GM23338 (cell line): ENCODE data around the gene ADGRD1.

Source experiments
- EZH2 ChIP-seq: fragments of 200-600 bp; sonication (generic); IDR thresholded peaks from one replicate; pipeline ENCODE4 v1.8.0; 2017; ENCODE audit warnings: antibody characterized with exemption, mild to moderate bottlenecking, low read depth; ENCODE audit not compliant: unreplicated experiment
- POLR2AphosphoS5 ChIP-seq: IDR thresholded peaks from 2 replicates; pipeline ENCODE4 v1.6.1; 2016; ENCODE audit warnings: antibody characterized with exemption, low read depth
- TF ChIP-seq, protein P1 (sequence below), 2 experiments: fragments of 200-600 bp in 1 of 2; sonication (generic) in 1 of 2; conservative IDR thresholded peaks; 2 replicates each; pipeline versions ENCODE4 v1.5.1 to v1.6.1; 2016 to 2017; ENCODE audit warnings: antibody characterized with exemption in 2 of 2, low read depth in 2 of 2, mild to moderate bottlenecking in 2 of 2, moderate library complexity in 1 of 2

DNA sequence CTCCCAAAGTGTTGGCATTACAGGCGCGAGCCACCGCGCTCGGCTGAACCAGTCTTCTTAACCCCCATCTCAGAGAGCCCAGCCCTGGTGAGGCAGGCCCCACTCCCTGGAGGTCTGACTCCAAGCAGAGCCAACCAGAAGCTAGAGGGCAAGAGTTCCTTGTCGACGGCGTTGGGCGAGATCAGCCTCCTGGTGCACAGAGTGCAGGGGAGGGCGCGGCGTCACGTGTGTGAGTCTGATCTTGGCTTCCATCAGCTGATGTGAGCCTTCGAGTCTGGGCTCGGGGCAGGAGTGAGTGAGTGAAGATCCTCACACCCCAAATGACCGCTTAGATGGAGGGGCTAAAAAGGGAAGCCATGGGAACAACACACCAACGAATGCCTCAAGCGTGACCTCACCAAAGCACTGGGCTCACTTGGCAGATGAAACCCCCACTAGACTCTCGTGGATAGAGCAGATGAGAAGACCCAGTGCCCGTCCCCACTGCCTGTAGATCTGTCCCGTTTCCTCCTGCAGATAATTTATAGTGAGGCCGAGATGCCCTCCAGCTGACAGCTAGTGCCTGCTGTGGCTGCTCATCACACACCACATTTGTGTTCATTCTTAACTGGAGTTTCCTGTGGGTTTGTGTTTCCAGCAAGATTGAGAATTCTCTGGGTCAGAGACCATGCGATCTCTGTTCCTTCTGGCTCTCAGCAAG, 28.6 kb upstream of the ADGRD1 start:
- TF ChIP-seq, protein P1, sequence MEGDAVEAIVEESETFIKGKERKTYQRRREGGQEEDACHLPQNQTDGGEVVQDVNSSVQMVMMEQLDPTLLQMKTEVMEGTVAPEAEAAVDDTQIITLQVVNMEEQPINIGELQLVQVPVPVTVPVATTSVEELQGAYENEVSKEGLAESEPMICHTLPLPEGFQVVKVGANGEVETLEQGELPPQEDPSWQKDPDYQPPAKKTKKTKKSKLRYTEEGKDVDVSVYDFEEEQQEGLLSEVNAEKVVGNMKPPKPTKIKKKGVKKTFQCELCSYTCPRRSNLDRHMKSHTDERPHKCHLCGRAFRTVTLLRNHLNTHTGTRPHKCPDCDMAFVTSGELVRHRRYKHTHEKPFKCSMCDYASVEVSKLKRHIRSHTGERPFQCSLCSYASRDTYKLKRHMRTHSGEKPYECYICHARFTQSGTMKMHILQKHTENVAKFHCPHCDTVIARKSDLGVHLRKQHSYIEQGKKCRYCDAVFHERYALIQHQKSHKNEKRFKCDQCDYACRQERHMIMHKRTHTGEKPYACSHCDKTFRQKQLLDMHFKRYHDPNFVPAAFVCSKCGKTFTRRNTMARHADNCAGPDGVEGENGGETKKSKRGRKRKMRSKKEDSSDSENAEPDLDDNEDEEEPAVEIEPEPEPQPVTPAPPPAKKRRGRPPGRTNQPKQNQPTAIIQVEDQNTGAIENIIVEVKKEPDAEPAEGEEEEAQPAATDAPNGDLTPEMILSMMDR (conservative IDR thresholded peaks at IDR 0.05; ENCODE audit: low read depth in 2 of 2): no peak
- TF ChIP-seq POLR2AphosphoS5: no peak
- no peak for TF ChIP-seq EZH2
